GM21390 (cell line): Measurements from ENCODE around the gene JPT2.
A peak's percentile ranks its signal among the peaks of the same experiment; 100 is the strongest.

Experiments used
- ATAC-seq: cut with Tn5 transposase; IDR thresholded peaks from one replicate; pipeline ENCODE4 v1.9.1; 2021; ENCODE audit not compliant: unreplicated experiment

JPT2 gene

DNA sequence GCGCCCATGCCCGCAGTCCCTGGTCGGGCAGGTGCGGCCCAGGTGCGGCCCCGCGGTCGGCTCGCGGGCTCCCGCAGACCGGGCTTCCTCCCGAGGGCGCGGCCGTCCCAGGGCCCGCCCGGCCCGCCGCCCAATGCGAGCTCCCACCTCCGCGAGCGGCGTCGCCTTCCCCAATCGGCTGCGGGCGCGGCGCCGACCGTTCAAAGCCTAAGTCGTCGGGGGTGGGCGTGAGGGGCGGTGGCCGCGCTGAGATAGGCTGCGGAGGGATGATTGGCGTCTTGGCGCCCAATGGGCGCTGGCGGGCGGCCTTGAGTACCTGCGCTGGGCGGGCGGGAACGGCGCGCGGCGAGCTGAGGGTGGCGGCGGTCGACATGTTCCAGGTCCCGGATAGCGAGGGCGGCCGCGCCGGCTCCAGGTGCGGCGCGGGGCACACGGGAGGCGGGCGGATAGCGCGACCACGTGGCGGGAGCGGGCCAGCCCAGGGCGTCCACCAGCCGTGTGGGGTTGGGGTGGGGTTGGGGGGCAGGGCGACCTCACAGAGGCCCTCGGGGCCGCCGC lies at the start of gene JPT2:
Gene JPT2, plus strand, starts transcription at position 338 of the 558 bp plus-strand sequence. Its CDS starts 34 bp downstream, at position 372.
- ATAC-seq, result peak; percentile 92

GRCh38 chr16:1630450-1631213 lies 47.4 kb upstream of the JPT2 start:
- no peak for ATAC-seq

GRCh38 chr16:1631230-1631629 lies 46.8 kb upstream of the JPT2 start:
- no peak for ATAC-seq

DNA sequence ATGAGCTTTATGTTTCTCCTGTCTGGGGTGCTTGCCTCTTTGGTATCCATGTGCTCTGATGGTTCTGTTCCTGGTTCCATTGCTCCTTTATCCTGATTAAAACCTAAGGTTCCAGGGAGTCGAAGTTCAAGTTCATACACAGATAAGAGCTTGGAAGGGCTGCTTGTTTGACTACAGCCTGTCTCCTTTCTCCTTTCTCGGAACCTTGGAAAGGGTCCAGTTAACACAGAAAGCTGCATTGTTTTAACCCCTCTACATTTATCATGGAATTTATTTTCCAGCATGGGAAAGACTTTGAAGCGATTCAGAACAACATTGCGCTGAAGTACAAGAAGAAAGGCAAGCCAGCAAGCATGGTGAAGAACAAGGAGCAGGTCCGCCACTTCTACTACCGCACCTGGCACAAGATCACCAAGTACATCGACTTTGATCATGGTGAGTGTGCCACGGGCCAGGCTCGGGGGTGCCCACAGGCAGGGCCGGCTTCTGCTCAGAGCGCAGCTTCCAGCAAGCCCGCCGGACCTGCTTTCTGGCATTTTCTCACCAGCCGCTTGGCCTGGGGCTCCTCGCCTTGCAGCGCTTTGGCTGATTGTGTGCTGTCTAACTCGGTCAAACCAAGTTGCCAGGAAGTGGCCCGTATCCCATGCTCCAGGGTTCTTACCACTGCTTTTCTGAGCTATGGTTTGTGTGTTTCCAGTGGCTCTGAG lies 46.0 kb upstream of the JPT2 start:
- no peak for ATAC-seq

DNA sequence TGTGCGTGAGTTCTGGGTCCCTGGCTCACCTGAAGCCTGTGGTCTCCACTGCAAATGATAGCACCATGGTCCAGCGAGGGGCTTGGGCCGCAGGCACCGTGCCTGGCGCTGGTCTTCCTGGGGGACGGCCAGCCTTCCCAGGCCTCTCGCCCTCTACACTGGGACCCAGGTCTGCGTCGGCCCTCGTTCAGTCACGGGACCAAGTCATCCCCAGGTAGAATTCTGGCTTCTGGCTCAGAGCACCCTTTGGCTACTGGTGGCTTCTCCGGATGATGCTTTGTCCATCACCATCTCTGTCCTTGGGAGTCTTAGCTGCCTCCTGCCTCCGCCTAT lies 45.5 kb upstream of the JPT2 start:
- no peak for ATAC-seq

DNA sequence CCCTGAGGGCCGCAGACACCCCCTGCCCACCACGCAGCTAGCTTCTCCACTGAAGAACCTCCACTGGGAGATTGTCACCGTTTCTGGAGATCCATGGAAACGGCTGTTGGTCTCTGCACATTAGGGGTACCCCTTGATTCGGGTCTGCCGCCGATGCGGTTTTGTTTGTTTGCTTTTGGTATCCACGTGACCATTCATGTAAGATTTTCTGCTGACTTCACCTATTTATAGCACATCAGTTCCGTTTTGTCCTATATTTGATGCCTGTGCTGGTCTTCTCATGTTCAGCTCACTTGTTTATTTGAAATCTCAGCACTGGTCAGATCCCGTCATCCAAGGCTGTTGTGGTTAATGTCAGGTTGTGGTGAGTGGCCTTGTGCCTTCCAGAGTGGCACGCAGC lies 44.8 kb upstream of the JPT2 start:
- no peak for ATAC-seq

DNA sequence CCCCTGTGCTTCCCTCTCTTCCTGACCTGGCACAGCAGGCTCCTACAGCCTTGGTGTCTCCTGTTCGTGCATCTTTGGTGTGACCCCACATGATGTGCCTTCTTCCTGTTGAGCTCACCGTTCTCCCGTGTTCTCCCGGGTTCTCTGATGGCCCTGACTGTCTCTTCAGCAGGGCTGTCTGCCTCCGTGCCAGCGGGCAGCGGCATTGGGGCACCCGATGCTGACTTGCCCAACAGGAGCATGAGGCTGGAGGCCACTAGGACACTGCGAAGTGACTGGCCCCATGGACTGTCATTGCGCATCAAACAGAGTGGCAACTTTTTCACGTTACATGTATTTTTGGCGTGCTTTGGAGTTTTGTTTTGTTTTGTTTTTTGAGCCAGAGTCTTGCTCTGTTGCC lies 43.5 kb upstream of the JPT2 start:
- no peak for ATAC-seq

GRCh38 chr16:1635070-1635469 lies 43.0 kb upstream of the JPT2 start:
- ATAC-seq, result no peak

DNA sequence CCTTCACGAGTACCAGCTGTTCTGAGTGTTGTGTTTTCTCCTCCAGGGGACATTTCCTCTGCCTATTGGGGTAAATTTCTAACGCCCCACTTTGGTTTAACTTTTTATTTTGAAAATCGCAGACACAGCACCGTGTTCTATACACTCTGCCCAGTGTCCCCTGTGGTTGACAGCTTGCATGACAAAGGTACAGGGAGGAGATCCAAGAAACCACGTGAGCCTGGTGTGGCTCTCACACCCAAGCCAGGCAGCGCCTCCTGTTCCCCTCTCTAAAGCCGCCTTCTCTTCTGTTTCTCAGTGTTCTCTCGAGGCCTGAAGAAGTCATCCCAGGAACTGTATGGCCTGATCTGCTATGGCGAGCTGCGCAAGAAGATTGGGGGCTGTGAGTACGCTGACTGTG lies 40.6 kb upstream of the JPT2 start:
- ATAC-seq, result no peak

- ATAC-seq, result no peak
These were observed 39.3 kb upstream of the JPT2 start for GRCh38 chr16:1638757-1639156.

GRCh38 chr16:1639282-1639681 lies 38.8 kb upstream of the JPT2 start:
- no peak for ATAC-seq

DNA sequence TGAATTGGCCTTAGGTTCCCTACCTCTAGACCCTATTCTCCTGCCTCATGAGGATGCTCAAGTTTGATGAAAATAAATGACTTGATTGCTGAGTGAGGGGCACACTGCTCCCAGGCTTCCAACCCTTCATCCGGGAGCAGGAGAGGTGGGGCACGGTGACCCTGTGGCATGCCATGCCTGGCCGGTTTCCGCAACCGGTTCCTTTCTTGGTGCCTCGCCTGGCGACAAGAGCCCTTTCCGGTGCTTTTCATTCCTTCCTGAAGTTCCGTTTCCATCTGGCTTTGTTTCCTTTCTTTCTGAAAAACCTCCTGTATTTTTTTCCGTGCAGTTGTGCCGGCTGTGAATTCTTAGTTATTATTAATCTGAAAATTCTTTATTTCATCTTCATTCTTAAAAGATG lies 38.2 kb upstream of the JPT2 start:
- ATAC-seq, result no peak

DNA sequence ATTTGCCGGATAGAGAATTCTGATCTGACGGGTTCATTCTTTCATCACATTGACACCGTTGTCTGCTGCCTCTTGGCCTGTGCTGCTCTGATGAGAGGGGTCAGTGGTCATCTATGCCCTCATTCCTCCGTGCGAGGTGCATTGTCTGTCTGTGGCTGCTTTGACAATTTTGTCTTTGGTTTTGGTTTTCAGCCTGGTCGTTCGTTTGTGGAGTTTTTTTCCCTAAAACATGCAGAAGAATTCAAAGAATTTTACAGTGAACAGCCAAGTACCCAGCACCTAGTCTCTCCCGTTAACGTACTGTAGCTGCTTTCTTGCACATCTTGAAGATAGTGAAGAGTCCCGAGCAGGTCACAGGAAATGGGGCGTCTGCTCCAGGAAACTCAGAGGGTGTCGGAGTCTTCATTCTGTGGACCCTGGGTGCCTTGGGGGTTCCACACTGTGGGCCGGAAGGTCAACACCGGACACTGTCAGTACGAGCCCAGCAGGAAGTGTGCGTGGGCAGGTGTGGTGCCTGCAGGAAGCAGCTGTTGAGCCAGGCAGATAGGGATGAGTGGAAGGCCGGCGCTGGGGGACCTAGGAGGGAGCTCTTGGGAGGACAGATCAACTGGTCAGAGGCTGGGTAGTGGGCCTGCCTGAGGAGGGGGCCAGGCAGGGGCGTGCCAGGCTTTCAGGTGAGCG lies 37.7 kb upstream of the JPT2 start:
- no peak for ATAC-seq

DNA sequence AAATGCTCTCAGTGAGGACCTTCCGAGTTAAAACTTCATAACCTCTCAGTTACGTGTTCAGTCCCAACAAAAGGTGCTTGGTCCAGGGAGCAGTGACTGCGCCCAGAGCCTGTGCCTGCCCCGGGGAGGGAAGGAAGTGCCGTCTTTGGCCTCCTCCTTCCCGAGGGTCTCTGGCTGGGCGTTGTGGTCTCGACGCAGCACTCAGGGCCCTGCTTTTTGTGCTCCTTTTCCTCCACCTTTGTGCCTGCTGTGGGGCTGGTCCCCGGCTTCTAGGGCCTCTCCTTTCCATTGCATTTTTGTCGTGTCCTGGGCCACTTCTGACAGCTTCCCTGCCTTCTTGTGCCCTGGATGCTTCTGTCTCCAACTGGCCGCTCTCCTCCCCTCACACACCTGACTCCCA lies 36.8 kb upstream of the JPT2 start:
- ATAC-seq, result no peak

DNA sequence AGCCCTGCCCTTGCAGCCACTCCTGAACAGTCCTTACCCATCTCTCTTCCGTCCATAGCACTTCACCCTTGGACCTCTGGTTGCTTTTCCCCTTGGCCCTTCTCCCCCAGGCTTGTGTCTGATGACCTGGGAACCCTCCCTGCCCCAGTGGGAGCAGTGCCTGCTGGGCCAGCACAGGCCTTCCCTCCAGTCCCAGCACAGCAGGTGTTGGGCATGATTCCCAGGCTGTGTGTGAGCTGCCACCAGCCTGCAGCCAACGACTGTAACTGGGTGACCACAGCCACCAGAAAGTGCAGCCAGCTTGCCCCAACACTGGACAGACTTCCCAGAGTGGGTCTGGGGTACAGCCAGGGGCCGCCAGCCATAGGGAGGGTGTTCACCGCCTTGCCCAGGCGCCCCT lies 35.9 kb upstream of the JPT2 start:
- no peak for ATAC-seq

GRCh38 chr16:1642753-1643152 lies 35.3 kb upstream of the JPT2 start:
- no peak for ATAC-seq

DNA sequence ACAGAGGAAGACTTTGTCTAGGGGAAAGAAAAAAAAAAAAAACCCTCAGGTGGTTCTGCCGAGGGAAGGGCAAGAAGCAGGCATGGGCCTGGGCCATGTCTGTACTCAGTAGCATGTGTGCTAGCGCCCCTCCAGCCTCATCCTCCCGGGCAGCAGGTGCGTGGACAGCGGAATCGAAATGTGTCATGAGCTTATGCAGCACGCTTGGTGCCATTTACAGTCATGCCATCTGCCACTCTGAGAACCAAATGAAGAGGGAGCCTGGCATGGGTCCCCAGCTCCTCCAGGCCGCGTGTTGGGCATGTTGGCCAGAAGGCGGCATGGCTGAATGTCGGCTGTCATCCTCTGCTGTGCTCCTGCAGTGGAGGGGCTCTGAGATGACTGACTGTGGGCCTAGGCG lies 34.6 kb upstream of the JPT2 start:
- ATAC-seq, result no peak

- no peak for ATAC-seq
These were observed 32.1 kb upstream of the JPT2 start for GRCh38 chr16:1645914-1646525.

DNA sequence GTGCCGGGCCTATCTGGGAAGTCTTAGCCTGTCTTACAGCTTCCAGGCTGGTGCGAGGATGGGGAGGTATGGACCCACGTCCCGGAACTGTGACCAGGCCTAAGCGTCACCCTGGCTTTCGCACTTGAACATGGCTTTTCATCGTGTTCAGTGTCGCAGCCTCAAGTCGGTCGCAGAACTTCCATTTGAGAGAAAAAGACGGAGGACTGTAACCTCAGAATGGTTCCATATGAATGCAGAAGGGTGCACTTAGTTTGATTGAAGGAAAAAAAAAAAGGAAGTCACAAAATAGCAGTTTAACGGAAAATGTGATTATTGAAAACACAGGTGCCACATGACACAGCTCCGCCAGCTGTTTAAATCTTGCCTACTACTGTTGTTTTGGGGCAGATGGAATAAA lies 30.2 kb upstream of the JPT2 start:
- no peak for ATAC-seq

DNA sequence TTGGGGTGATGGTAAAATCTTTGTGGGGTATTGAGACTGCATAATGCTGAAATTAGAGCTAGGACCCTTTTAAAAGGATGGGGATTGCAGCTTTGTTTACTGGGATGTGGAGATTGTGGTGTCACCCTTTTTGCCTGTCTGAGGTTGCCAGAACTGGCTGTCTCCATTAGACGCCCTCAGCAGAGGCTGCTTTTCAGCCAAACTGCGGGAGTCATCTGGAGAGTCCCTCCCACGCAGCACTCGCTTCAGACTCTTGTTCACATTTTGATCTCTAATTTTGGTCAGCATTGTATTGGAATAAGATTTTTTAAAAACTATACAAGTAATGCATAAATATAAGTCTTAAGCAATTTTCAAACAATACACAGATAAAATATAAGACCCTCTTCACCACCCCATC lies 27.9 kb upstream of the JPT2 start:
- no peak for ATAC-seq
